PFSK-1 (cell line): ENCODE data around the gene NFIX.

Experiments used
- FOXP2 ChIP-seq: optimal IDR thresholded peaks from 2 replicates; pipeline ENCODE3; 2011; ENCODE audit warnings: borderline replicate concordance, control low read depth, inconsistent platforms; ENCODE audit not compliant: insufficient read depth; ENCODE audit errors: extremely low read length, extremely low read depth
- POLR2AphosphoS5 ChIP-seq: IDR thresholded peaks from 2 replicates; pipeline ENCODE4 v1.6.1; 2012; ENCODE audit warnings: low read depth, mild to moderate bottlenecking, control low read depth, low read length, moderate library complexity
- REST ChIP-seq, 2 experiments: IDR thresholded peaks; 2 replicates each; pipeline versions ENCODE4 v1.6.1 to v1.8.0; 2011 to 2012; ENCODE audit warnings: low read depth in 2 of 2, low read length in 2 of 2, control low read depth in 1 of 2, inconsistent platforms in 1 of 2, mild to moderate bottlenecking in 1 of 2, moderate library complexity in 1 of 2; ENCODE audit not compliant: insufficient read depth in 1 of 2
- TAF1 ChIP-seq: IDR thresholded peaks from 2 replicates; pipeline ENCODE4 v1.6.1; 2012; ENCODE audit warnings: low read length, control low read depth, borderline replicate concordance; ENCODE audit not compliant: insufficient read depth

- TF ChIP-seq POLR2AphosphoS5 (no peak), REST (IDR thresholded peaks at IDR 0.05; ENCODE audit: insufficient read depth in 1 of 2, low read depth in 2 of 2, low read length in 2 of 2) (no peak), FOXP2 (no peak), TAF1 (no peak)
Observed at GRCh38 chr19:12987781-12988180, 7.5 kb upstream of the NFIX start.
